IPS DF 6.9 (cell line): ENCODE measurements around the gene HSF2BP.
"Not testable (repeated sequence)": the region's sequence is repeated elsewhere in the genome, so short reads cannot be mapped to it uniquely, and the experiment has no call there.

Experiments used
- DNase-seq: peaks from one replicate; pipeline ENCODE4 v3.0.0-alpha.2; 2013; ENCODE audit warnings: low read depth, low spot score
- H3K27ac ChIP-seq: one replicate; pipeline ENCODE4 v1.5.1; 2013; ENCODE audit warnings: low read length, control low read depth
- H3K27me3 ChIP-seq: 2 replicates; pipeline ENCODE4 v1.6.1; 2013; ENCODE audit warnings: mild to moderate bottlenecking, low read length; ENCODE audit not compliant: control insufficient read depth, insufficient read depth
- H3K36me3 ChIP-seq: 2 replicates; pipeline ENCODE4 v1.6.1; 2013; ENCODE audit warnings: low read length; ENCODE audit not compliant: control insufficient read depth, insufficient read depth
- H3K4me1 ChIP-seq: 2 replicates; pipeline ENCODE4 v1.6.1; 2013; ENCODE audit warnings: low read length; ENCODE audit not compliant: control insufficient read depth, insufficient read depth
- H3K4me3 ChIP-seq: 2 replicates; pipeline ENCODE4 v1.5.1; 2013; ENCODE audit warnings: mild to moderate bottlenecking, low read length
- H3K9me3 ChIP-seq: 2 replicates; pipeline ENCODE4 v1.6.1; 2013; ENCODE audit warnings: low read length, inconsistent platforms; ENCODE audit not compliant: control insufficient read depth, insufficient read depth
- WGBS: extraction: QIAGEN DNeasy Blood & Tissue Kit; methylation state at CpG from one replicate; pipeline ENCODE4 v1.1.7; 2013; ENCODE audit warnings: mixed read lengths, missing lambda C conversion rate; ENCODE audit not compliant: insufficient read length, insufficient coverage; 5-methylcytosine and 5-hydroxymethylcytosine counted together

Gene HSF2BP

GRCh38 chr21:43494279-43495012, 164.8 kb downstream of the HSF2BP start:
- WGBS: no CpG with 5 or more reads among the region's 18 CpGs
- DNase-seq: not testable (repeated sequence)

GRCh38 chr21:43493471-43493870, 165.8 kb downstream of the HSF2BP start:
- WGBS: no CpG with 5 or more reads among the region's 14 CpGs
- not testable (repeated sequence) for H3K36me3 ChIP-seq, DNase-seq, H3K9me3 ChIP-seq, H3K4me1 ChIP-seq, H3K4me3 ChIP-seq, H3K27me3 ChIP-seq, H3K27ac ChIP-seq

More at GRCh38 chr21:43494279-43495012, 164.8 kb downstream of the HSF2BP start:
- not testable (repeated sequence) for H3K9me3 ChIP-seq, H3K27ac ChIP-seq, H3K4me1 ChIP-seq, H3K36me3 ChIP-seq, H3K4me3 ChIP-seq, H3K27me3 ChIP-seq

- not testable (repeated sequence) for H3K9me3 ChIP-seq, H3K4me3 ChIP-seq, H3K4me1 ChIP-seq, H3K36me3 ChIP-seq, H3K27ac ChIP-seq, H3K27me3 ChIP-seq, DNase-seq
- no CpG with 5 or more reads among the region's 17 CpGs for WGBS
These were observed 171.1 kb downstream of the HSF2BP start for GRCh38 chr21:43488235-43488634.

GRCh38 chr21:43486051-43486450, 173.2 kb downstream of the HSF2BP start:
- DNase-seq, H3K4me3 ChIP-seq, H3K4me1 ChIP-seq, H3K27me3 ChIP-seq, H3K36me3 ChIP-seq, H3K27ac ChIP-seq, H3K9me3 ChIP-seq: not testable (repeated sequence)
- no CpG with 5 or more reads among the region's 5 CpGs for WGBS

- not testable (repeated sequence) for H3K36me3 ChIP-seq, H3K27me3 ChIP-seq, H3K4me3 ChIP-seq, H3K27ac ChIP-seq, H3K9me3 ChIP-seq, H3K4me1 ChIP-seq, DNase-seq
- WGBS: no CpG with 5 or more reads among the region's 25 CpGs
These were observed 174.3 kb downstream of the HSF2BP start for GRCh38 chr21:43485016-43485415.

- H3K9me3 ChIP-seq, H3K27me3 ChIP-seq, H3K27ac ChIP-seq, H3K4me1 ChIP-seq, DNase-seq, H3K4me3 ChIP-seq, H3K36me3 ChIP-seq: not testable (repeated sequence)
- no CpG with 5 or more reads among the region's 13 CpGs for WGBS
These were observed 180.1 kb downstream of the HSF2BP start for GRCh38 chr21:43479197-43479596.
